ENCODE measurements around the gene ZKSCAN1. TPM values are rescaled to one million over a fixed set of nuclear protein-coding genes. Genes with fewer than 3 reads are reported as not detected.
A peak's percentile ranks its signal among the peaks of the same experiment; 100 is the strongest.
"Not testable (repeated sequence)": the region's sequence is repeated elsewhere in the genome, so short reads cannot be mapped to it uniquely, and the experiment has no call there.

Gene ZKSCAN1
- total RNA-seq, 1 experiment from 2014 or later, result 29.8 TPM

GRCh38 chr7:99979814-99980225 is 35.6 kb upstream of the ZKSCAN1 start:
- H2AK5ac ChIP-seq (ENCODE audit: insufficient read length, low read length); H3K14ac ChIP-seq (ENCODE audit: insufficient read depth, low read length); H3K79me2 ChIP-seq (ENCODE audit: insufficient read depth, low read length); H3K4me2 ChIP-seq (ENCODE audit: insufficient read depth, insufficient read length, low read length); H2AFZ ChIP-seq (ENCODE audit: low read length); H3K27me3 Mint-ChIP-seq (ENCODE audit: low read depth); H2BK120ac ChIP-seq (ENCODE audit: low read depth, low read length, poor library complexity, severe bottlenecking); H3K36me3 Mint-ChIP-seq (ENCODE audit: insufficient read depth in 1 of 3, low read depth in 3 of 3); H3K27ac Mint-ChIP-seq; H3K79me1 ChIP-seq (ENCODE audit: insufficient read depth, low read depth, low read length, poor library complexity, severe bottlenecking); H3K9ac ChIP-seq (ENCODE audit: extremely low read depth, insufficient read length, low read length); H4K5ac ChIP-seq (ENCODE audit: insufficient read length, low read depth, low read length); H3K18ac ChIP-seq (ENCODE audit: insufficient read length, low read depth, low read length); H3K9me3 ChIP-seq (ENCODE audit: control insufficient read depth, low read depth, low read length); H2BK15ac ChIP-seq (ENCODE audit: low read depth, low read length); H3K4ac ChIP-seq (ENCODE audit: low read depth, low read length); H4K20me1 ChIP-seq (ENCODE audit: control insufficient read depth, insufficient read depth, insufficient read length); H3K27me3 ChIP-seq (ENCODE audit: insufficient read depth, low read length); H3K23me2 ChIP-seq (ENCODE audit: insufficient read length, low read depth, low read length, poor library complexity, severe bottlenecking); H4K91ac ChIP-seq (ENCODE audit: insufficient read length, low read depth, low read length); H2BK5ac ChIP-seq (ENCODE audit: insufficient read length, low read length); H3K23ac ChIP-seq (ENCODE audit: insufficient read length, low read depth, low read length); H2BK20ac ChIP-seq (ENCODE audit: low read depth, low read length, poor library complexity, severe bottlenecking); H3K27ac ChIP-seq (ENCODE audit: insufficient read length, low read depth, low read length); H4K8ac ChIP-seq (replicated peaks; ENCODE audit: insufficient read length, low read depth, low read length); H3K4me1 ChIP-seq (ENCODE audit: insufficient read depth, low read length); H3T11ph ChIP-seq (ENCODE audit: low read length); H3K9me3 Mint-ChIP-seq; H3K56ac ChIP-seq (ENCODE audit: insufficient read length, low read depth, low read length); H2BK12ac ChIP-seq (ENCODE audit: insufficient read length, low read depth, low read length): not testable (repeated sequence)
- peak; percentile 80 for TF ChIP-seq CTCF (conservative IDR thresholded peaks at IDR 0.05)
- peak; percentile 61 for DNase-seq
- Mint-ChIP-seq H3K4me3 (peak overlapping the region in 1 of 2 experiments; percentile 31; a peak in 2 of 5 replicates), H3K4me1 (peaks cover 14 to 15% of the 10 kb centered on the region in 2 experiments)
- no CpG with 5 or more reads among the region's 10 CpGs for WGBS (ENCODE audit: extremely low coverage, insufficient read length, low lambda C conversion rate)

- H3K23ac ChIP-seq (ENCODE audit: insufficient read length, low read depth, low read length); H3K79me1 ChIP-seq (ENCODE audit: insufficient read depth, low read depth, low read length, poor library complexity, severe bottlenecking); H4K8ac ChIP-seq (replicated peaks; ENCODE audit: insufficient read length, low read depth, low read length); H4K91ac ChIP-seq (ENCODE audit: insufficient read length, low read depth, low read length); H3K4ac ChIP-seq (ENCODE audit: low read depth, low read length); H3K27ac ChIP-seq (ENCODE audit: insufficient read length, low read depth, low read length); H3K27me3 Mint-ChIP-seq (ENCODE audit: low read depth); H2BK12ac ChIP-seq (ENCODE audit: insufficient read length, low read depth, low read length); H3K4me2 ChIP-seq (ENCODE audit: insufficient read depth, insufficient read length, low read length); H3K56ac ChIP-seq (ENCODE audit: insufficient read length, low read depth, low read length); H3T11ph ChIP-seq (ENCODE audit: low read length); H3K9me3 Mint-ChIP-seq; H3K14ac ChIP-seq (ENCODE audit: insufficient read depth, low read length); H3K36me3 Mint-ChIP-seq (ENCODE audit: insufficient read depth in 1 of 3, low read depth in 3 of 3); H4K5ac ChIP-seq (ENCODE audit: insufficient read length, low read depth, low read length); H2AK5ac ChIP-seq (ENCODE audit: insufficient read length, low read length); H3K9ac ChIP-seq (ENCODE audit: extremely low read depth, insufficient read length, low read length); H3K18ac ChIP-seq (ENCODE audit: insufficient read length, low read depth, low read length); H3K79me2 ChIP-seq (ENCODE audit: insufficient read depth, low read length); H2AFZ ChIP-seq (ENCODE audit: low read length); H2BK5ac ChIP-seq (ENCODE audit: insufficient read length, low read length); H3K27me3 ChIP-seq (ENCODE audit: insufficient read depth, low read length); H3K9me3 ChIP-seq (ENCODE audit: control insufficient read depth, low read depth, low read length); H3K4me3 Mint-ChIP-seq; H4K20me1 ChIP-seq (ENCODE audit: control insufficient read depth, insufficient read depth, insufficient read length); H2BK20ac ChIP-seq (ENCODE audit: low read depth, low read length, poor library complexity, severe bottlenecking); H2BK15ac ChIP-seq (ENCODE audit: low read depth, low read length); H3K23me2 ChIP-seq (ENCODE audit: insufficient read length, low read depth, low read length, poor library complexity, severe bottlenecking); DNase-seq; H2BK120ac ChIP-seq (ENCODE audit: low read depth, low read length, poor library complexity, severe bottlenecking); H3K27ac Mint-ChIP-seq; H3K4me1 ChIP-seq (ENCODE audit: insufficient read depth, low read length): not testable (repeated sequence)
- no CpG with 5 or more reads among the region's 4 CpGs for WGBS (ENCODE audit: extremely low coverage, insufficient read length, low lambda C conversion rate)
- peaks cover 14 to 15% of the 10 kb centered on the region in 2 experiments for H3K4me1 Mint-ChIP-seq
Observed at GRCh38 chr7:99980448-99980872, 34.9 kb upstream of the ZKSCAN1 start.

All from H9 (cell line).